ENCODE data around the gene RNASEH2B.

RNASEH2B gene

GRCh38 chr13:50932091-50932490 lies 22.5 kb downstream of the RNASEH2B start:
- Histone ChIP-seq H3K9ac (ENCODE audit: low read depth in 1 of 2, low read length in 2 of 2) (no peak overlapping the region), H3K36me3 (ENCODE audit: control insufficient read depth in 1 of 2, insufficient read depth in 2 of 2, low read length in 2 of 2) (peaks cover 41 to 45% of the 10 kb centered on the region in 2 donors), H3K27ac (ENCODE audit: low read depth, low read length) (no peak overlapping the region), H3K27me3 (ENCODE audit: control insufficient read depth in 1 of 2, insufficient read depth in 2 of 2, low read length in 2 of 2) (no peaks in the 10 kb centered on the region), H3K4me3 (ENCODE audit: low read depth in 1 of 2, low read length in 2 of 2) (no peak overlapping the region), H3K4me1 (ENCODE audit: control insufficient read depth in 1 of 2, insufficient read depth in 2 of 2, low read length in 2 of 2) (no peaks in the 10 kb centered on the region), H3K9me3 (ENCODE audit: control insufficient read depth in 1 of 2, low read length in 2 of 2) (no peaks in the 10 kb centered on the region)

- Histone ChIP-seq H3K36me3 (ENCODE audit: control insufficient read depth in 1 of 2, insufficient read depth in 2 of 2, low read length in 2 of 2) (peaks cover 41 to 50% of the 10 kb centered on the region in 2 donors), H3K27ac (ENCODE audit: low read depth, low read length) (no peak overlapping the region), H3K9ac (ENCODE audit: low read depth in 1 of 2, low read length in 2 of 2) (no peak overlapping the region), H3K9me3 (ENCODE audit: control insufficient read depth in 1 of 2, low read length in 2 of 2) (no peaks in the 10 kb centered on the region), H3K4me3 (ENCODE audit: low read depth in 1 of 2, low read length in 2 of 2) (no peak overlapping the region), H3K27me3 (ENCODE audit: control insufficient read depth in 1 of 2, insufficient read depth in 2 of 2, low read length in 2 of 2) (no peaks in the 10 kb centered on the region), H3K4me1 (ENCODE audit: control insufficient read depth in 1 of 2, insufficient read depth in 2 of 2, low read length in 2 of 2) (no peaks in the 10 kb centered on the region)
These were observed 25.3 kb downstream of the RNASEH2B start for GRCh38 chr13:50934735-50935435.

GRCh38 chr13:50936679-50937078 lies 27.1 kb downstream of the RNASEH2B start:
- no peak overlapping the region for H3K27ac ChIP-seq (ENCODE audit: low read depth, low read length)
- peaks cover 36 to 50% of the 10 kb centered on the region in 2 donors for H3K36me3 ChIP-seq (ENCODE audit: control insufficient read depth in 1 of 2, insufficient read depth in 2 of 2, low read length in 2 of 2)
- H3K9me3 ChIP-seq (ENCODE audit: control insufficient read depth in 1 of 2, low read length in 2 of 2), result no peaks in the 10 kb centered on the region
- H3K27me3 ChIP-seq (ENCODE audit: control insufficient read depth in 1 of 2, insufficient read depth in 2 of 2, low read length in 2 of 2), result no peaks in the 10 kb centered on the region
- no peak overlapping the region for H3K9ac ChIP-seq (ENCODE audit: low read depth in 1 of 2, low read length in 2 of 2)
- no peak overlapping the region for H3K4me3 ChIP-seq (ENCODE audit: low read depth in 1 of 2, low read length in 2 of 2)
- H3K4me1 ChIP-seq (ENCODE audit: control insufficient read depth in 1 of 2, insufficient read depth in 2 of 2, low read length in 2 of 2), result no peaks in the 10 kb centered on the region

GRCh38 chr13:50940509-50940908 lies 30.9 kb downstream of the RNASEH2B start:
- no peak overlapping the region for H3K27ac ChIP-seq (ENCODE audit: low read depth, low read length)
- no peak overlapping the region for H3K9ac ChIP-seq (ENCODE audit: low read depth in 1 of 2, low read length in 2 of 2)
- peaks cover 4 to 33% of the 10 kb centered on the region in 2 donors for H3K36me3 ChIP-seq (ENCODE audit: control insufficient read depth in 1 of 2, insufficient read depth in 2 of 2, low read length in 2 of 2)

GRCh38 chr13:50941146-50941545 lies 31.6 kb downstream of the RNASEH2B start:
- H3K4me1 ChIP-seq (ENCODE audit: control insufficient read depth in 1 of 2, insufficient read depth in 2 of 2, low read length in 2 of 2), result no peaks in the 10 kb centered on the region
- H3K36me3 ChIP-seq (ENCODE audit: control insufficient read depth in 1 of 2, insufficient read depth in 2 of 2, low read length in 2 of 2), result peaks cover under 1 to 32% of the 10 kb centered on the region in 2 donors
- H3K4me3 ChIP-seq (ENCODE audit: low read depth in 1 of 2, low read length in 2 of 2), result no peak overlapping the region

More at GRCh38 chr13:50940509-50940908, 30.9 kb downstream of the RNASEH2B start:
- Histone ChIP-seq H3K4me3 (ENCODE audit: low read depth in 1 of 2, low read length in 2 of 2) (no peak overlapping the region), H3K27me3 (ENCODE audit: control insufficient read depth in 1 of 2, insufficient read depth in 2 of 2, low read length in 2 of 2) (no peaks in the 10 kb centered on the region), H3K9me3 (ENCODE audit: control insufficient read depth in 1 of 2, low read length in 2 of 2) (no peaks in the 10 kb centered on the region), H3K4me1 (ENCODE audit: control insufficient read depth in 1 of 2, insufficient read depth in 2 of 2, low read length in 2 of 2) (no peaks in the 10 kb centered on the region)

GRCh38 chr13:50942630-50943311 lies 33.2 kb downstream of the RNASEH2B start:
- no peak overlapping the region for H3K4me3 ChIP-seq (ENCODE audit: low read depth in 1 of 2, low read length in 2 of 2)
- H3K4me1 ChIP-seq (ENCODE audit: control insufficient read depth in 1 of 2, insufficient read depth in 2 of 2, low read length in 2 of 2), result no peaks in the 10 kb centered on the region
- H3K9me3 ChIP-seq (ENCODE audit: control insufficient read depth in 1 of 2, low read length in 2 of 2), result no peaks in the 10 kb centered on the region
- no peak overlapping the region for H3K9ac ChIP-seq (ENCODE audit: low read depth in 1 of 2, low read length in 2 of 2)
- no peaks in the 10 kb centered on the region for H3K27me3 ChIP-seq (ENCODE audit: control insufficient read depth in 1 of 2, insufficient read depth in 2 of 2, low read length in 2 of 2)
- no peak overlapping the region for H3K27ac ChIP-seq (ENCODE audit: low read depth, low read length)
- H3K36me3 ChIP-seq (ENCODE audit: control insufficient read depth in 1 of 2, insufficient read depth in 2 of 2, low read length in 2 of 2), result peaks cover 0 to 30% of the 10 kb centered on the region in 2 donors

More at GRCh38 chr13:50941146-50941545, 31.6 kb downstream of the RNASEH2B start:
- no peaks in the 10 kb centered on the region for H3K9me3 ChIP-seq (ENCODE audit: control insufficient read depth in 1 of 2, low read length in 2 of 2)
- no peak overlapping the region for H3K27ac ChIP-seq (ENCODE audit: low read depth, low read length)
- H3K9ac ChIP-seq (ENCODE audit: low read depth in 1 of 2, low read length in 2 of 2), result no peak overlapping the region
- no peaks in the 10 kb centered on the region for H3K27me3 ChIP-seq (ENCODE audit: control insufficient read depth in 1 of 2, insufficient read depth in 2 of 2, low read length in 2 of 2)

- H3K9me3 ChIP-seq (ENCODE audit: control insufficient read depth in 1 of 2, low read length in 2 of 2), result no peaks in the 10 kb centered on the region
- no peak overlapping the region for H3K9ac ChIP-seq (ENCODE audit: low read depth in 1 of 2, low read length in 2 of 2)
- no peaks in the 10 kb centered on the region for H3K4me1 ChIP-seq (ENCODE audit: control insufficient read depth in 1 of 2, insufficient read depth in 2 of 2, low read length in 2 of 2)
- H3K27me3 ChIP-seq (ENCODE audit: control insufficient read depth in 1 of 2, insufficient read depth in 2 of 2, low read length in 2 of 2), result no peaks in the 10 kb centered on the region
- no peak overlapping the region for H3K4me3 ChIP-seq (ENCODE audit: low read depth in 1 of 2, low read length in 2 of 2)
- H3K36me3 ChIP-seq (ENCODE audit: control insufficient read depth in 1 of 2, insufficient read depth in 2 of 2, low read length in 2 of 2), result peaks cover 8 to 33% of the 10 kb centered on the region in 2 donors
- H3K27ac ChIP-seq (ENCODE audit: low read depth, low read length), result no peak overlapping the region
These were observed 36.1 kb downstream of the RNASEH2B start for GRCh38 chr13:50945669-50946068.

- Histone ChIP-seq H3K27me3 (ENCODE audit: control insufficient read depth in 1 of 2, insufficient read depth in 2 of 2, low read length in 2 of 2) (no peaks in the 10 kb centered on the region), H3K27ac (ENCODE audit: low read depth, low read length) (no peak overlapping the region), H3K36me3 (ENCODE audit: control insufficient read depth in 1 of 2, insufficient read depth in 2 of 2, low read length in 2 of 2) (peaks cover 8 to 36% of the 10 kb centered on the region in 2 donors), H3K4me3 (ENCODE audit: low read depth in 1 of 2, low read length in 2 of 2) (no peak overlapping the region), H3K9ac (ENCODE audit: low read depth in 1 of 2, low read length in 2 of 2) (no peak overlapping the region), H3K4me1 (ENCODE audit: control insufficient read depth in 1 of 2, insufficient read depth in 2 of 2, low read length in 2 of 2) (no peaks in the 10 kb centered on the region), H3K9me3 (ENCODE audit: control insufficient read depth in 1 of 2, low read length in 2 of 2) (no peaks in the 10 kb centered on the region)
These were observed 39.0 kb downstream of the RNASEH2B start for GRCh38 chr13:50948601-50949000.

- Histone ChIP-seq H3K9ac (ENCODE audit: low read depth in 1 of 2, low read length in 2 of 2) (no peak overlapping the region), H3K27me3 (ENCODE audit: control insufficient read depth in 1 of 2, insufficient read depth in 2 of 2, low read length in 2 of 2) (no peaks in the 10 kb centered on the region), H3K9me3 (ENCODE audit: control insufficient read depth in 1 of 2, low read length in 2 of 2) (no peaks in the 10 kb centered on the region), H3K4me3 (ENCODE audit: low read depth in 1 of 2, low read length in 2 of 2) (no peak overlapping the region), H3K27ac (ENCODE audit: low read depth, low read length) (no peak overlapping the region), H3K4me1 (ENCODE audit: control insufficient read depth in 1 of 2, insufficient read depth in 2 of 2, low read length in 2 of 2) (no peaks in the 10 kb centered on the region), H3K36me3 (ENCODE audit: control insufficient read depth in 1 of 2, insufficient read depth in 2 of 2, low read length in 2 of 2) (peaks cover 8 to 26% of the 10 kb centered on the region in 2 donors)
These were observed 41.3 kb downstream of the RNASEH2B start for GRCh38 chr13:50950849-50951248.

GRCh38 chr13:50951366-50951765 lies 41.8 kb downstream of the RNASEH2B start:
- peaks cover 8 to 26% of the 10 kb centered on the region in 2 donors for H3K36me3 ChIP-seq (ENCODE audit: control insufficient read depth in 1 of 2, insufficient read depth in 2 of 2, low read length in 2 of 2)
- H3K9me3 ChIP-seq (ENCODE audit: control insufficient read depth in 1 of 2, low read length in 2 of 2), result no peaks in the 10 kb centered on the region
- no peaks in the 10 kb centered on the region for H3K4me1 ChIP-seq (ENCODE audit: control insufficient read depth in 1 of 2, insufficient read depth in 2 of 2, low read length in 2 of 2)
- no peaks in the 10 kb centered on the region for H3K27me3 ChIP-seq (ENCODE audit: control insufficient read depth in 1 of 2, insufficient read depth in 2 of 2, low read length in 2 of 2)
- H3K9ac ChIP-seq (ENCODE audit: low read depth in 1 of 2, low read length in 2 of 2), result no peak overlapping the region
- no peak overlapping the region for H3K4me3 ChIP-seq (ENCODE audit: low read depth in 1 of 2, low read length in 2 of 2)
- no peak overlapping the region for H3K27ac ChIP-seq (ENCODE audit: low read depth, low read length)

All from duodenal mucosa (tissue), 2 donors.